Stimulated activated CD4-positive, alpha-beta T cell treated with anti-CD3 and anti-CD28 coated beads, Interleukin-12 subunit alpha, Interleukin-12 subunit beta, amount 100 ng/mL, for 4 hours (primary cell): ENCODE results near the gene MBOAT2.

Experiments
- DNase-seq: peaks from one replicate; pipeline ENCODE4 v3.0.0-alpha.2; 2020

MBOAT2 gene

DNA sequence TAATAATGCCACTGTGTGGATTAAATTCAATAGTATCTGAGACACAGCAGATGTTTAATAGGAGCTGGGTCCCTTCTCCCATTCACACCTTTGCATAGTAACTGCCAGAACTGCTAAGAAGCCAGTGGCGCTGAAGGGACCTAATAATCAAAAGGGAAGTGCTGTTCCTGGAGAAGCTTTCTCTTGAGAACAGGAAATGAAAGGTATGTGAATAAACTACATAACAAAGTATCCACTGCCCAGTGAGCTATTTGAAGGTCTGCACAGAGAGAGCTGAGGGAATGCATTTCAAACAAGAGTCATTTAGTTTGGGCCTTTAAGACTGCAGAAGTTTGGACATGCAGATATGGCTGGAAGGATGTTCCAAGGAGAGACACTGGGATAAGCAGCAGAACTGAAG lies 110.0 kb downstream of the MBOAT2 start:
- no peak for DNase-seq

DNA sequence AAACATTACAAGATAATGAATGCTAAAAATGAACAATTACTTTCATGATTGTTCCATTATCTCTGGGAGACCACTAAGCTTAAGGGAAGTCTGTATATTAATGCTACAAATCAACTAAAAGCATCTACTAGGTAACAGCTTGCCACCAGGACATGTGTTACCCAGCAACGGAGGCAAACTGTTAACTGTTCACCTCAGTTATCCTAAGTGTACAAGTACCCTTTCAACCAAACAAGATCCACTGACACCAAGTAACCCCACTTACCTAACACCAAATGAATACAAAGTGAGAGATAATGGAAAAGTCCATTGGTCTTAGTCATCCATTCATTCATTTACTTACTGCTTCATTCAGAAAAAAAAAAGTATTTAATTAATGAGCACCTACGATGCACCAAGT lies 111.4 kb downstream of the MBOAT2 start:
- no peak for DNase-seq

DNA sequence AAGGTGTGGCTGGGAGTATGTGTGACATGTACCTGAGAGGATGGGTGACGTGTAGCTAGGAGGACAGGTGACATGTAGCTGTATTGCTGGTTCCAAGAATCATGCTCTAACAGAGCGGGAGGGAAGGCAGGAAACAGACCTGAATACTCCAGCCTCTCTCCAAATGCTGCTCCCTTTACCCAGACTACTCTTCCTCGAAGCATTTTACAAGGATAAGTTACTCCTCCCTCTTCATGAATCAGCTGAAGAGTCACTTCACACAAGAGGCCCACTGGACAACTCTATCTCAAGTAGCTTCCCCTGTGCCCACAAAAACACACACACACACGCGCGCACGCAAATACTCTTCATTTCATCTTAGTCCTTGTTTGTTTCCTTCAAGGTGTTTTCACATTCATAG lies 113.5 kb downstream of the MBOAT2 start:
- no peak for DNase-seq

DNA sequence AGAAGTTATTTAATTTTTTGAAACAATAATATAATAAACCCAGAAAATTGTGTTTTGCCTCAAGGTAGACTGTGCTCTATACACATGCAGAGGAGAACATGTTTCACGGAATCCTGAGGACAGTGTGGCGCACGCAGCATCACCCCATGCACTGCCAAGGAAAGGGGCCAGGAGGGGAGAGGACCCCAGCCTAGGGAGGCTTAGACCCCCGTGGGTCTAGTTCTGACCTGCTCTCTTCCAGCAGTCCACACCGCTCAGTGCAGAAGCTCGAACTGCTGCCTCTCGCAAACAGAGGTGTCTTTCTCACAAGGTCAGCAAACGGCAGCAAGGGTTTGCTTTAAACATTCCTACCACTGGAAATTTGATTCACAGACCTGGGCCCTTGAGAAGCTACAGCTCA lies 114.5 kb downstream of the MBOAT2 start:
- DNase-seq, result no peak

DNA sequence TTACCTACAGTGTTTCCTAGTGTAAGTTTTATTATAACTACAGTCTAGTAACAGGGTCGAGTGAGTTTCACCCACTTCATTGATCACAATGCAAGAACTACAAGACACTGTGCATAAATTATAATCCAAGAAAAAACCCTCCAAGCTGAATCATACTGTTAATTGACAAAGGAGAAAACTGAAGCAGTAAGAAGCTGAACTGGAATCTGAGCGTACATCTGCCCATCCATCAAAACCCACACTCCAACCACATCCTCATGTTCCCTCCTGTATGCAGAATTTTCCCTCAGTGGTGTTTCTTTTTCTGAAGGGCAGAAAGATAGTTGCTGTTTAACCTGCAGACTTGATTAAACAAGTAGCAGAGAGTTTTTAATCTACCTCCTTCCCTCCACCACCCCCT lies 116.6 kb downstream of the MBOAT2 start:
- no peak for DNase-seq

DNA sequence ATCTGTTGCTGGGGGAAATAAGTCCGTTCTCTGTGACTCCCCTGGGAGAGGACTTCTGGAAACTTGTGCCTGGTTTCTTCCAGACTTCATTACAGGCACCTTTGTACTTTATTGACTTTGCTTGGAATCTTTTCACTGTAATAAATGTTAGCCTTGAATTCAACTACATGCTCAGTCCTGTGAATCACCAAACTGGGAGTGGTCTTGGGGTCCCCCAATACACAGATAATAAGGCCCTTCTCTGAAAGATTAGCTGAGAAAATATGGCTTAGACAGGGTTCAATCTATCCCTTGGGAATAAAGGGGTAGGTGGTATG lies 117.3 kb downstream of the MBOAT2 start:
- no peak for DNase-seq

DNA sequence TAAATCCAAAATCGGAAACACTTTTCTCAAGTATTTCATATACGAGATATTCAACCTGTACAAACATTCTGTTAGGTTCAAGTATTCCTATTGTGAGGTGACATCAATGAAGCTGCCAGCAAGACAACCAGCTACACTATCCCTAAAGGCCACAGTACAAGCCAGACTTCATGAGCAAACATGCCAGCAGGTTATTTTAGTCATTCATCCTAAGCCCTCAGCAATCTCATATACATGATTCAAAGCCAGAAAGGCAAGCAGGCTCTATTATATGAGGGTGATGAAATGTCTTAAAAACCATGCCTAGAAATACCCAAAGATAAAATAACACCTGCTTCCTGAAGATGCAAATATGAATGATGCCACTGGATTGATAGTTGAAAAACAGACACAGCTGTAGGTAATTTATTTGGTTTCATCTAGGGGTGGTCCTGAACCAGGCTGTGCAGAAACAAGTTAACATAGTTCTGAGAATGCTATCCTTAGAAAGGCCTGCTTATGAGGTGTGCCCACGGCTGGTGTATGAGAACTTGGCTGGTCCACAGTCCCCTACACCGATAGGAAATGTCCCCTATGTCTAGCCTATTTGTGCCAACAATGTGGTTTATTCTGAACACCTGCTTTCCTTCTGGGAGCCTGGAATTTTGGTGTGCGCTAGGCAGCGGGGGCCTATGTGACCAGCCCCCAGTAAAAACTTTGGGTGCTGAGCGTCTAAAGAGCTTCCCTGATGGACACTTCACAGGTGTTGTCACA lies 117.9 kb downstream of the MBOAT2 start:
- DNase-seq, result no peak

DNA sequence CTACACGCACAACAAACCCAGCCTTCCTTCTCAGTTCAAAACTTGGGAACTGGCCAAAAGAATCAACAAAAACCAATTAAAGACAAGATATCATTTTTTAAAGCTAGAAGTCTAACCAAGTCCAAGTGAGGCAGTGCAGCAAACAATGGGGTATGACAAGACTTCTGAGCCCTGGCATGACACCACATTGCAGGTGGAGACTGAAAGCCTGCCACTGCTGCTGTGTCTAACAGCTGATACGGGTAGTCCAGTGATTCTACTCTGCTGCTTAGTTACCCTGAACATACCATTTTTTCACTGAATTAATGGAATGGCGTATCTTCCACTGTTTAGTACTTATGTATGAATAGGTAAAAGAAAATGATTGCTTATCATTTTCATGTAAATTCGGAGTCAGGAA lies 118.7 kb downstream of the MBOAT2 start:
- DNase-seq, result no peak

DNA sequence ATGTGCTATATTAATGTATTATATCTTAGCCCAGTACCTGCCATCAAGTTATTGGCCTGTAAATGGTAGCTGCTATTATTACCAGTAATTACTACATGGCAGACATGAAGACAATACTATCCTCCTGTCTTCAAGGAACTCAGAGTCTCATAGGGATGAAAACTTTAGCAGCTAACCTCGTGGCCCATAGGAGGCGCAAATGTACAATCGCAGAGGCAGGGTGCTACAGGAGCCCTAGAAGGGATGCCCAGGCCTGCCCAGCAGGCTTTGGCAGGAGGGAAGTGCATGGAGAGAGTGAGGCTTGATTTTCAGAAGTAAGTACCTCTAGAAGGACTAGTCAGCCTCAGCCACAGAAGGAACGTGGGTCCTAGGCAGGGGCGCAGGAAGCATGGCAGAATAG lies 121.4 kb downstream of the MBOAT2 start:
- DNase-seq, result no peak

DNA sequence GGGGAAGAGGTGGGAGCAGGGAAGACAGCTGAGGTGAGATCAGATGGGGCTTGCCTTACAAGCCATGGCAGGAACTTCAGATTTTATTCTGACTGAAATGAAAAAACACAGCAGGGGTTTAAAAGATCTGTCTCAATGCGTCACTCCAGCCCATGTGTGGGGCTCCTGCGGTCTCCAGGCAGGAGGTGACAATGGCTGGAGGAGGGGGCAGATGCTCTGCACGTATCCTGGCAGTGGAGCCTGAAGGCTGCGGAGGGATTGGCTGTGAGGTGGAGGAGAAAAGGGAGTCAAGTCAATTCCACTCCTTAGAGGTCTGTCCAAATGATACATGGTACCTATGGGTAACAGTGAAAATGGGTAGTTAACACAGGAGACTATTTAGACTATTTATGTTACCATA lies 125.6 kb downstream of the MBOAT2 start:
- no peak for DNase-seq

DNA sequence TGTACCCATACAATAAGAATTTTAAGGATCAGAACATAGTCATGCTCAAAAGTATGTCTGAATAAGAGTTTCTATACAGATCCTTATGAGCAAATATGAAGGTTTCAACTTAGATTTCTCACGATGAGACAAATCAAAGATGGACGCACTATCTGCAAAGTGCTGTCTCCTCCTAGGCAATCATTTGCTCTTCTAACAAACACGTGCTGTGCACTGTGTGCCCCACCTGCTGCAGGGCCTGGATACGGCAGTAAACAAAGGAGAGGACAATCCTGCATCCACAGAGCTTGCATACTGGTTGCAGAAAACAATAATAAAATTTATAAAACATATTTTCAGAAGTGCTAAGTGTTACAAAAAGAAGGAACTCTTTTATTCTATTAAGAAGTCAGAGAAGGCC lies 126.2 kb downstream of the MBOAT2 start:
- DNase-seq, result no peak

DNA sequence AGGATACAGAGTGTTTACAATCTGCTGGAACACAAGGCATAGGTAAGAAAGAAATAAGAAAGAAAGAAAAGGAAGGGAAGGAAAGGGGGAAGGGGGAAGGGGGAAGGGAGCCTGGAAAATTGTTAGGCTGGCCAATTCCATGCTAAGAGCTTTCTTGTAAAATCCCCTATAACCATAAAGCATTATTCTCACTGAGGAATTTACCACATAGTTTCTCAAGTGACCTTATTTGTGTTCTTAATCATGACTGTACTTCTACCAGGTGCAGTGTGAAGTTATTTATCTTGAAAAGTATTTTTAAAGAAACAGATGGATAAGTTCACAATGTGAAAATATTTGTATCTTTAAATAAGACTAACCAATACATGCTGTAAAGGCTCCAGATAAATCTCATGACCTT lies 126.9 kb downstream of the MBOAT2 start:
- no peak for DNase-seq

DNA sequence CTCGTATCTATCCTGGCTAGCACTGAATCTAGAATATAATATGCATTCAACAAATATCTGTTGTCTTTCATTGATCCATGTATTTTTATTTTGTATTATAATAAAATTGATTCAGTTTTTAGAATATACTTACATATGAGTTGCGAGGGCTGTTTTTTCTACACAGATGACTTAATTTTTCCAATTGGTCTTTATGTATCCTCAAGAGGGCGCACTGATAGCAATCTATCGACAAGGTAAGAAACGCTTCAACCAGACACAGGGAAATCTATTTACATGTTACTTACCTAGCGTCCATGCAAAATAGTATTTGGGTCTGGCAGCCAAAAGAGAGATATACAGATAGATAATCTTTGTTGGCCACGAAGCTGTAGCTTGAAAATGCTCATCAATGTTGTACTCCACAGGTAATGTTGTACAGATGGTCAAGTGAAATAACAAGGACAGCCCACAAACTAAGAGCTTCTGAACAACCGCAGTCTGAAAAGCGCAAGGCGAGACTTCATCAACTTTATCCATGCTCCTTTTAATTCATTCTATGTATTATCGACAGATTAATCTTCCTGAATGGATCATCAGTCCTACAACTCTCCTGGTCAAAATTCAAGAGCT lies 130.6 kb downstream of the MBOAT2 start:
- no peak for DNase-seq

DNA sequence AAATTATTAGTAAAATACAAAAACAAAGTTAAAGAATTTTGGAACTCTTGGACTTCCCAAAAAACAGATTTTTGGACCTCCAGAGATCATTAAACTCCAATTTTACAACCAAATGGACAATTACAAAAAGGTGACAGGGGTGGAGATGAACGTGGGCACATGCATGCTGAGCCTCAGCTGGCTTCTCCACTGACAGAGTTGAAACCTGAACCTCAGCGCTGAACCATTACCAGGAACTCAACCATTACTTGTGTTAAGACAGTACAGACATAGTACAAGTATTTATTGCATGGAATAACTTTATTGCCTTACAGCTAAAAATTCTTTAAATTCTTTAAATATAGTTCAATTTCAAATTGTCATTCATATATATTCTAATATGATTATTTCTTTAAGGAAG lies 133.0 kb downstream of the MBOAT2 start:
- no peak for DNase-seq

DNA sequence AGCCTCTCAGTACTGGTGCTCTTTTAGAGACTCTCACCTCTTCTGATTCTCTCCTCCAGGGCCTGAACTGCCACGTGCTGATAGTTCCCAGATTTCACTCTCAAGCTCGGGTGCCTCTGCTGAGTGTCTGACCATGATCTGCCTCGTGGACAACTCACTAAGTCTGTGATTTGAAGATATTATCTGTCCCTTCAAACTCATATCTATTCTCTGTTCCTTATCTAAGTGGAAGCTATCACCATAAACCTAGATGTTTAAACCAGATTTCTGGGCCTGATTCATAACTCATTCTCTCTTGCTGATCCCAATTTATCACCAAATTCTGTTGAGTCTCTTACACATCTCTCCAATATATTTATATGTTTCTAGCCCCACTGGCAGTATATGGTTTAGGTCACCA lies 136.1 kb downstream of the MBOAT2 start:
- no peak for DNase-seq

DNA sequence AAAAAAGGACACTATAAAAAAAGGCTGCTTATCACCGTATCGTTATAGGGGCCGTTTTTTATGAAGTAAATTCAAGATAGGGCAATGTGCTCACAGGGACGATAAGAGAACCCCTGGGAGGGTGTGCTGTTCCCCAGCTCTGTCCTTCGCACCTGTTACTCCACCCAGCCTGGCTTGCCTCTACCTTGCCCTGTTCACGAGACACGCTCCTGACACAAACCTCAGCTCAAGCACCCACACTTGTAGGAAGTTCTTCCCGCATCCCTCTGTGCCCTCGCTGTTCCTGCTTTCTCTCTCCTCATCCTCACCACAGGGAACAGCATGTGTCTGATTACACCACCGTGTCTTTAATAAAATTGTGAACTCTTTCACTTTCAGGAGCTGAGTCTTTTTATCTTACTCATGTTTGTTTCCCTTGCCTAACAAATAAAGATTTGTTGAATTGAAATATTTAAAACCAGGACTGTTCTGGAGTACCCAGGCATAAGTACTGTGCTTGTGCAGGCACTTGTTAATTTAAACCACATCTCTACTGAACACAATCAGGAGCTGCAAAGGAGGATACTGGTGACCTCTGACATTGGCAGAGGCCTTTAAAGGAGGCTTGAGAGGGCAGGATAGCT lies 140.0 kb downstream of the MBOAT2 start:
- DNase-seq, result no peak

DNA sequence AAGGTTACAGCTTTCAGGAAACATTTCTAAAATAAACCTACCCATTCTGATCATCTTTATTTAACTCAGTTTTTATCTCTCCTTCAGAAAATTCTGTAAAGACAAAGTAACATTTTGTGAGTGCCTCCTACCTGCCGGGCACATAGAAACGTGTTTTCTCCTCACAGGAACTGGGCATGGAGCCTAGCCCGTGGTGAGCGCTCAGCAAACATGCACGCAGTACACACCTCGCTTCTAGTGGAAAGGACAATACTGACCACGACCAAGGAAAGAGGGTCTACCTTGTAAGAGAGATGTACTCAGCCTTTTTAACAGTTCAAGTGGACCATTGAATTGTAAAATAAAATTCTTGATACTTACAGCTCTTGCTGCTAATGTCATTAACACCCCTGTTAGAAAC lies 141.3 kb downstream of the MBOAT2 start:
- no peak for DNase-seq

DNA sequence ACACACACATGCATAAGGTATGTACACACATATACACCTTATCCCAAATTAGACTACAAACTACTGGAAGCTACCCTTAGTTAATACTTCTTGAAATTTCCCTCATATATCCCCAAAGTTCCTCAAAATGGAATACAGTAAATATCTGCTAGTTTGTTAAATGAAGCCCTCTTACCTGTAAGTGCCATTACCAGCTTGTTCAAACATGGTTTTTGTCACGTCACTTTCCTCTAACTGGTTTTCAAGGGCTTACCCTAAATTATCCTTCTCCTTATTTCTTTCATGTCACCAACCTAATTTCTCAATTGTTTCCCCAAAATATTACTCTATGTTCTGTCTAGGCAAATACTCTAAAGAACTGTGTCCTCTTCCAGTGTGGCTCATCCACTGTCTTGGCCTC lies 141.7 kb downstream of the MBOAT2 start:
- DNase-seq, result no peak

DNA sequence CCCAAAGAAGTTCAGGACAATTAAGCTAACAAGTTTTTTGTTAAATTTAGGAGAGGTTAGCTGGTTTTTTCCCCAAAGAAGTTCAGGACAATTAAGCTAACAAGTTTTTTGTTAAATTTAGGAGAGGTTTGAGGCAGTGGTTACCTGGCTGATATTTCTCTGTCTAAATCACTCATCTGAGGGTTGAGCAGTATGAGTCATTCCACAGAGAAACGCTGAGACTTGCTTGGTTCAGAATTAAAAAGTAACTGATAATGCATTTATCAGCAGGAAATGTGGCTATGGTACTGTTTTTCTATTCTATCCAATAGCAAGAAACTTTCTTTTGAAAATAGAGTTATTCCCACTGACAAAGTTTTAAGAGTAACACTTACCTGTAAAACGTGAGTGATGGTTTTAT lies 143.2 kb downstream of the MBOAT2 start:
- DNase-seq, result no peak

DNA sequence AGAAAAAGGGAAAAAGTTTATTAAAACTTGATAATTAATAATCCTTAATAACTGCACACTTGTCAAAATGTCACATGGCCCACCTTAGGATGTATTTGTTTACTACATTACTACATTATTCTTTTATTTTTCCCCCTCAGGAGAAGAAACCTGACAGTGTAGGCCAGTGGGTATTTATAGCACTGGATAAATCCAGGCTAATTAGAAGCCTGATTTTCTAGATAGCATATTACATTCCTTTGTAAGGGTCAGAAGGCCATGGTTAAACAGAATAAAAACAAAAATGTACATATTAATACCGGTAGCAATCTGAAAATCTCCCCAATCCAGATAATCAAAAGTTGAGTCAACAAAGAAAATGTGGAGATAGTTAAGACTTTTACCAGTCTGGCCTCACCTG lies 144.6 kb downstream of the MBOAT2 start:
- DNase-seq, result no peak

DNA sequence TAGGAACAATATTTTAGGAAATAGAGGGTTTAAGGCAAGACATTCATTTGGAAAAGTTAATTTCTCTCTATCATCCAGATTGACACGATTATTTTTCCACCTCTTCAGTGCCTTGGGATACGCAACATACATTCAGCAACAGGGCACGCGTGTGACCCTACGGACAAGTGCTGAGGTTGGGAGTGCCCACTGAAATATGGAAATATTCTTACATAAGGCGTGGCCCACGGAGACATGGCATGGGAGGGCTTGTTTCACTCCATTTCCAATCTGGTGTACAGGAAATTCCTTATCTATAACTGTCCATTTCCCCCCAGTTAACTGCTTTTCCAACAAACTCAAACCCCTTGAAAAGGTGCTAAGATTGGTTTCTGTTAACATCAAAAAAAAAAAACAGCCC lies 145.2 kb downstream of the MBOAT2 start:
- no peak for DNase-seq

DNA sequence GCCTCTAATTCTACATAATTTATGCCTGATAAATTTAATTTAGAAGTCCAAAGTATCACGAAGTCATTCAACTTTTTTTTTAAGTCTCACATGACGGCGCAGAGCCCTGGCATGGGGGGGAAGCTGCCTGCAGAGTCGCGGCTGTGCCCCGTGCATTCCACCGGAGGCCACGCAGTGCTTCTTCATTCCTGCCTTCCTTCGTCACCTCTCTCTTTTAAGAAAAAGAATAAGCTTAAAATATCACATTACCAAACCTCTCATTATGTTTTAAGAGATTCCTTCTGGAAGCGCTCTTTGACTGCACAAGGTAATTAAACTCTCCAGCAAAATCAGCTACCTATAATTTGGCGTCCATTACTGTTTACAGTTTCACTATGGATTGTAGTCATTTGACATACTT lies 145.8 kb downstream of the MBOAT2 start:
- DNase-seq, result no peak

DNA sequence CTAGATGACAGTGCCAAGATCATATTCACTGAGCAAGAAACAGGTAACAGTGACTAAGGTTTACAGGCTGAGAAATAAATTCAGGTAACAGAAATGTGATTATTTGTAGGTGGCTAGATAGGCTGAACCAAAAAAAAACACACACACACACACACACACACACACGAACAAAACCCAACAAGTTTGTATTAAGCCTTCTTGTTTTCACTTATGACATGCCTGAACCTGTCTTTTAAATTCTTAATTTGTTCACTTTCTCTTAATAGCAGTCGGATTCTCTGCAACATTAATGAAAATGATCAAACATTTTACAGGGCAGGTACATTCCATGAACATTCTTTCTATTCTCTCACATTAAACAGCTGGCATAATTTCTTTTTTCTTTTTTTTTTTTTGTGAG lies 147.3 kb downstream of the MBOAT2 start:
- no peak for DNase-seq

DNA sequence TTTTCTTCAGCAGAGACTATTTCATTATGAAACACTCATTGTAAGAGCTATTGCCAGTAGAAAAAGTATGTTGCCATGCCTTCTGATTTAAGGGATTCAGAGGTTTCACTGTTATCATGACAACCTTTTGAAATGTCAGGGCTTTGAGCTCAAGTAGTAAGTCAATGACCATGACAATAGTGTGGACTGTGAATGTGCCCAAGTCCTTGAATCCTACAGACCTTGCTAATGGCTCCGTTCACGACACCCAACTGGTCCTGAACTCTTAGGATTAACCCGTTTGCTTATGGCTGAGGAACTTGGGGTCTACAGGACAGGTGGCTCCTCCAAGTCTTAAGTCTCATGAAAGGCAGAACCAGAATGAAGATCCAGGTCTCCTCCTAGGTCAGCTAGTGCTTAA lies 148.5 kb downstream of the MBOAT2 start:
- DNase-seq, result no peak

DNA sequence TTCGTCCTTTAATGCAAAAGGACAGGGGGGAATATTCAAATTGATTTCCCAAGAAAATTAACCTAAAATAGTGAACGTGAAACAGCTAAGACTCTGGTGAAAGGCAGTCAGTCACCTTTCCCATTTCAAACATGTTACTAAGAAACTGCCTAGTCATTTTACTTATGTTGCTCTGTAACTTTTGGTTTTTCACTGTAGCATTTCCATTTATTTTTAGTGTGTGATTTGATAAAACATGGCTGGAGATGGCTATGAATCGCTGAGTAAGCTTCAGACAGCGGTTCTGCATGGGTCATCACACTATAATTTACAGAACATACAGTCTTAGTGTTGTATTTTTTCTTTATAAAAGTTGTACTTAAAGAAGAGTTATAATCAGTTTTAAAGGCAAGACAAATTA lies 150.1 kb downstream of the MBOAT2 start:
- no peak for DNase-seq
